Lower leg skin (tissue), 3 donors: ENCODE results near the gene IL15RA.

ENCODE experiments used
- POLR2A ChIP-seq, 2 donors: fragments of 450-650 bp; IDR thresholded peaks; one replicate each; pipeline ENCODE4 v1.6.1; 2016 to 2017; ENCODE audit warnings: antibody characterized with exemption in 2 of 2, mild to moderate bottlenecking in 1 of 2, moderate library complexity in 1 of 2
- TF ChIP-seq, protein P1 (sequence below), 3 donors: fragments of 450-650 bp; IDR thresholded peaks; one replicate each; pipeline ENCODE4 v1.5.1; 2016; ENCODE audit warnings: antibody characterized with exemption in 3 of 3, mild to moderate bottlenecking in 3 of 3, moderate library complexity in 2 of 3

DNA sequence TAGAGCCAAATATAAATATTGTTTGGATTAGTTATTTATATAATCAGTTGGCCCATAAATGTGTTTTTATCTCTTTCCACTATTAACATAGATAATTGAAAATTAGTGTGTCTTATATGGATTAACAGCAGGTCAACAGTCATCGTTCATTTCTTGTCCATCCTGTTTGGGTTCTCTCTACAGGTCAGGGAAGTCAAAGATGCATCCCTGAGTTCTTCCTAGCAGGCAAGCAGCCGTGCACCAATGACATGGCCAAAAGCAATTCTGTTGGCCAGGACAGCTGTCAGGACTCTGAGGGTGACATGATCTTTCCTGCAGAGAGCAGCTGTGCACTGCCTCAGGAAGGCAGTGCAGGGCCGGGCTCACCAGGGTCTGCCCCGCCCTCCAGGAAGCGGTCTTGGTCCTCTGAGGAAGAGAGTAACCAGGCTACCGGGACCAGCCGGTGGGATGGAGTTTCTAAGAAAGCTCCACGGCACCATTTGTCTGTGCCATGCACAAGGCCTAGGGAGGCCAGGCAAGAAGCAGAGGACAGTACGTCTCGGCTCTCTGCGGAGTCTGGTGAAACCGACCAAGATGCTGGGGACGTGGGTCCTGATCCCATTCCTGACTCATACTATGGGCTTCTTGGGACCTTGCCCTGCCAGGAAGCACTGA, 71.4 kb downstream of the IL15RA start:
- TF ChIP-seq, protein P1, sequence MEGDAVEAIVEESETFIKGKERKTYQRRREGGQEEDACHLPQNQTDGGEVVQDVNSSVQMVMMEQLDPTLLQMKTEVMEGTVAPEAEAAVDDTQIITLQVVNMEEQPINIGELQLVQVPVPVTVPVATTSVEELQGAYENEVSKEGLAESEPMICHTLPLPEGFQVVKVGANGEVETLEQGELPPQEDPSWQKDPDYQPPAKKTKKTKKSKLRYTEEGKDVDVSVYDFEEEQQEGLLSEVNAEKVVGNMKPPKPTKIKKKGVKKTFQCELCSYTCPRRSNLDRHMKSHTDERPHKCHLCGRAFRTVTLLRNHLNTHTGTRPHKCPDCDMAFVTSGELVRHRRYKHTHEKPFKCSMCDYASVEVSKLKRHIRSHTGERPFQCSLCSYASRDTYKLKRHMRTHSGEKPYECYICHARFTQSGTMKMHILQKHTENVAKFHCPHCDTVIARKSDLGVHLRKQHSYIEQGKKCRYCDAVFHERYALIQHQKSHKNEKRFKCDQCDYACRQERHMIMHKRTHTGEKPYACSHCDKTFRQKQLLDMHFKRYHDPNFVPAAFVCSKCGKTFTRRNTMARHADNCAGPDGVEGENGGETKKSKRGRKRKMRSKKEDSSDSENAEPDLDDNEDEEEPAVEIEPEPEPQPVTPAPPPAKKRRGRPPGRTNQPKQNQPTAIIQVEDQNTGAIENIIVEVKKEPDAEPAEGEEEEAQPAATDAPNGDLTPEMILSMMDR (IDR thresholded peaks at IDR 0.05): no peak
- TF ChIP-seq POLR2A (IDR thresholded peaks at IDR 0.05): no peak
